KMS-11 (cell line): ENCODE measurements around the gene PLCG2.

ENCODE experiments used
- H2AFZ ChIP-seq: fragments of 200-600 bp; sonication (generic); 2 replicates; pipeline ENCODE4 v1.6.1; 2016; ENCODE audit warnings: antibody characterized with exemption, mixed run types, low read depth
- H3K27ac ChIP-seq: fragments of 200-600 bp; sonication (generic); 2 replicates; pipeline ENCODE4 v1.6.1; 2016; ENCODE audit warnings: mild to moderate bottlenecking, mixed run types
- H3K27me3 ChIP-seq: fragments of 200-600 bp; sonication (generic); 2 replicates; pipeline ENCODE4 v1.6.1; 2017; ENCODE audit warnings: mild to moderate bottlenecking, low read depth, mixed run types, moderate library complexity; ENCODE audit not compliant: insufficient read depth
- H3K36me3 ChIP-seq: fragments of 200-600 bp; sonication (generic); 2 replicates; pipeline ENCODE4 v1.6.1; 2017; ENCODE audit warnings: mild to moderate bottlenecking, mixed run types; ENCODE audit not compliant: insufficient read depth
- H3K4me1 ChIP-seq: fragments of 200-600 bp; sonication (generic); 2 replicates; pipeline ENCODE4 v1.6.1; 2016; ENCODE audit warnings: mild to moderate bottlenecking, low read depth, mixed run types; ENCODE audit not compliant: poor library complexity, severe bottlenecking
- H3K4me2 ChIP-seq: fragments of 200-600 bp; sonication (generic); 2 replicates; pipeline ENCODE4 v1.7.0; 2016; ENCODE audit warnings: mild to moderate bottlenecking, mixed run types
- H3K4me3 ChIP-seq: fragments of 200-600 bp; sonication (generic); IDR thresholded peaks from 2 replicates; pipeline ENCODE4 v1.6.1; 2017; ENCODE audit warnings: low read depth, low read length, mixed read lengths; ENCODE audit not compliant: insufficient read depth
- H3K79me2 ChIP-seq: fragments of 200-600 bp; sonication (generic); 2 replicates; pipeline ENCODE4 v1.6.1; 2016; ENCODE audit warnings: low read depth, mixed run types; ENCODE audit not compliant: insufficient read depth
- H3K9ac ChIP-seq: fragments of 200-600 bp; sonication (generic); 2 replicates; pipeline ENCODE4 v1.6.1; 2016; ENCODE audit warnings: mild to moderate bottlenecking, mixed run types
- H4K20me1 ChIP-seq: fragments of 200-600 bp; sonication (generic); 2 replicates; pipeline ENCODE4 v1.6.1; 2016; ENCODE audit warnings: mild to moderate bottlenecking, mixed run types; ENCODE audit not compliant: insufficient read depth
- CTCF ChIP-seq: fragments of 200-600 bp; sonication (generic); conservative IDR thresholded peaks from 2 replicates; pipeline ENCODE4 v1.6.1; 2017; ENCODE audit warnings: low read depth, mild to moderate bottlenecking, antibody characterized with exemption, low read length, moderate library complexity, mixed read lengths

The PLCG2 gene

DNA sequence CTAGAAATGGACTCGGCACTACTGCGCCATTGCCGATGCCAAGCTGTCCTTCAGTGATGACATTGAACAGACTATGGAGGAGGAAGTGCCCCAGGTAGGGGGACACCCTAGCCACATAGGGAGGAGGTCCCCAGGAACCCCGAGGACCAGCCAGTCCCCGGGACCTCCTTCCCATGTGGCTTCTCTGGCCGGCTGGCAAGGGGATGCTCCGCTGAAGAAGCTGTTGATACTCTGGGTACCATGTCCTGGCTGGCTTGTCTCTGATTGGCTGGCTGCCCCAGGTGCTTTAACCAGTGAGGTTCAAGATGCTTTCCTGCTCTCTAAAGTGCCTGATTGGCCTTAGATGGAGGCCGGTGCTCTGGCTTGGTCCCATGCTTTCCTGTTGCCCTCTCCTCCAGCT lies 128.6 kb downstream of the PLCG2 start:
- Histone ChIP-seq H3K36me3 (no peaks in the 10 kb centered on the region), H3K79me2 (no peaks in the 10 kb centered on the region), H3K4me3 (no peak overlapping the region)

GRCh38 chr16:81908466-81909262 lies 129.6 kb downstream of the PLCG2 start:
- Histone ChIP-seq H3K36me3 (no peaks in the 10 kb centered on the region), H3K4me1 (no peaks in the 10 kb centered on the region), H3K27me3 (no peaks in the 10 kb centered on the region), H2AFZ (no peak overlapping the region), H3K27ac (no peak overlapping the region), H4K20me1 (no peaks in the 10 kb centered on the region), H3K4me2 (no peak overlapping the region), H3K9ac (no peak overlapping the region), H3K79me2 (no peaks in the 10 kb centered on the region), H3K4me3 (no peak overlapping the region)
- TF ChIP-seq CTCF: no peak

More for the DNA sequence above, 128.6 kb downstream of the PLCG2 start:
- Histone ChIP-seq H3K4me1 (no peaks in the 10 kb centered on the region), H2AFZ (no peak overlapping the region), H3K27ac (no peak overlapping the region), H3K27me3 (no peaks in the 10 kb centered on the region), H4K20me1 (no peaks in the 10 kb centered on the region), H3K4me2 (no peak overlapping the region), H3K9ac (no peak overlapping the region)
- TF ChIP-seq CTCF: no peak

- TF ChIP-seq CTCF: no peak
- no peaks in the 10 kb centered on the region for H3K36me3 ChIP-seq
- H4K20me1 ChIP-seq: no peaks in the 10 kb centered on the region
- no peaks in the 10 kb centered on the region for H3K4me1 ChIP-seq
- H3K27ac ChIP-seq: no peak overlapping the region
- no peaks in the 10 kb centered on the region for H3K27me3 ChIP-seq
- no peak overlapping the region for H3K4me3 ChIP-seq
- no peak overlapping the region for H3K4me2 ChIP-seq
- no peak overlapping the region for H2AFZ ChIP-seq
- H3K9ac ChIP-seq: no peak overlapping the region
- H3K79me2 ChIP-seq: no peaks in the 10 kb centered on the region
Observed at GRCh38 chr16:81910366-81910885, 131.3 kb downstream of the PLCG2 start.

DNA sequence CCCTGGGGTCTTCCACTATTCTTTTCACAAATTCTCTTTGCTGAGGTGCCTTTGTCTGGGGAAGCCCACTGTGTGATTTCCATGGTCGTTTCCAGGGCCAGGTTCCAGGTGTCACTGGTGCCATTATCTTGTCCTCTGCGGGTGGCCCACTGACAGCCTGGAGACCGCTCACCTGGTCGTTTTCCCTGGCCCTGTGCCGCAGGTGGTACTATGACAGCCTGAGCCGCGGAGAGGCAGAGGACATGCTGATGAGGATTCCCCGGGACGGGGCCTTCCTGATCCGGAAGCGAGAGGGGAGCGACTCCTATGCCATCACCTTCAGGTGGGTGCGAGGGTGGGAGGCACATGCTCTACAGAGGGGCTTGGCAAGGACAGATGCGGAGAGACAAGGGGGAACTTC lies 133.3 kb downstream of the PLCG2 start:
- no peaks in the 10 kb centered on the region for H3K36me3 ChIP-seq
- H3K27me3 ChIP-seq: no peaks in the 10 kb centered on the region

More for the DNA sequence above, 133.3 kb downstream of the PLCG2 start:
- H3K4me3 ChIP-seq: no peak overlapping the region
- H3K4me2 ChIP-seq: no peak overlapping the region
- no peaks in the 10 kb centered on the region for H3K79me2 ChIP-seq
- no peak overlapping the region for H3K9ac ChIP-seq
- no peak overlapping the region for H2AFZ ChIP-seq
- no peaks in the 10 kb centered on the region for H4K20me1 ChIP-seq
- no peak for TF ChIP-seq CTCF
- no peak overlapping the region for H3K27ac ChIP-seq
- no peaks in the 10 kb centered on the region for H3K4me1 ChIP-seq
